Measurements from ENCODE around the gene TMEM8B.

Gene TMEM8B

GRCh38 chr9:35835216-35835632 is 6.2 kb downstream of the TMEM8B start:
- DNase-seq (ENCODE audit: low spot score): peak; percentile 52
- Histone ChIP-seq H3K27me3 (ENCODE audit: insufficient read depth, poor library complexity, severe bottlenecking) (no peaks in the 10 kb centered on the region), H3K36me3 (ENCODE audit: low read depth) (no peaks in the 10 kb centered on the region), H3K27ac (ENCODE audit: poor library complexity, severe bottlenecking) (no peak overlapping the region), H3K4me3 (ENCODE audit: severe bottlenecking) (no peak overlapping the region), H3K4me1 (ENCODE audit: insufficient read depth, poor library complexity, severe bottlenecking) (no peaks in the 10 kb centered on the region), H3K9me3 (ENCODE audit: severe bottlenecking) (no peaks in the 10 kb centered on the region)
- TF ChIP-seq CTCF (IDR thresholded peaks at IDR 0.05; ENCODE audit: poor library complexity, severe bottlenecking): no peak
- no peak for ATAC-seq (ENCODE audit: low read depth)

DNA sequence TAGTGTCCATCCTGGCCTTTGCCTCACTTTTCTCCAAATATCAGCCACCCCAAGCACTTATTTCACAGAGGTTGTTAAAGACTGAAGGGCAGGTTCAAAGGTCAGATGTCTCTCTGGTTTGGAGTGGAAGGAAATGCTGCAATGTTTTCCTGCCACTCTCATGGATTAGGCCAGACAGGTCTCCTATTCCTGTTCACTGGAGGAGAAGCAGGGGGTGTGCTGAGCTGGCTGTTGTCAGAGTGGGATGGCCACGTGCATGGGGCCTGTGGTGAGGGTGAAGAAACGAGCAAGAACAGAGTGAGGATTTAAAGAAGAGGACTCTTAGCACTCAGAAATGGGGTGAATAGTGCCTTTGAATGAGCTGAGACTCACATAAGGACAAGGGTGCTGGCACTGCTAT is 6.7 kb downstream of the TMEM8B start:
- Histone ChIP-seq H3K27ac (ENCODE audit: poor library complexity, severe bottlenecking) (no peak overlapping the region), H3K4me1 (ENCODE audit: insufficient read depth, poor library complexity, severe bottlenecking) (no peaks in the 10 kb centered on the region), H3K36me3 (ENCODE audit: low read depth) (no peaks in the 10 kb centered on the region), H3K4me3 (ENCODE audit: severe bottlenecking) (no peak overlapping the region), H3K27me3 (ENCODE audit: insufficient read depth, poor library complexity, severe bottlenecking) (no peaks in the 10 kb centered on the region), H3K9me3 (ENCODE audit: severe bottlenecking) (no peaks in the 10 kb centered on the region)
- no peak for ATAC-seq (ENCODE audit: low read depth)
- no peak for DNase-seq (ENCODE audit: low spot score)
- no peak for TF ChIP-seq CTCF (IDR thresholded peaks at IDR 0.05; ENCODE audit: poor library complexity, severe bottlenecking)

DNA sequence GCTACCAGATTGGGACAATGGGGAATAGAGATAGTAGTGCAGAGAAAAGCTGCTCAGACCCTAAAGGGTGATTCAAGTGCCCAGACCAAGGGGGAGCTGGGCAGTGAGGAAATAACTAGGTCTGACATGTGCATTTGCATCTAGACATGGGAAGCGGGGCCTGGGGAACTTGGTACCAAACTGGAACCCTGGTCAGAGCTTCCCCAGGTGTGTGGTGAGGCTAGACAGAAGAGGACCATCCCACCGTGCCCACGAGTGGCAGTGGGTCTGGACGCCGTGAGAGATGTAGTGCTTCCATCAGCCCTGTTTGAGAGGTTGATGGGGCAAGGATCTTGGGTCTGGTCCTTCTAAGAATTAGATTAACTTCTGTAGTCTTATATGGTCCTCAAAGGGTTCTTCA is 7.6 kb downstream of the TMEM8B start:
- H3K27ac ChIP-seq (ENCODE audit: poor library complexity, severe bottlenecking): no peak overlapping the region
- H3K4me1 ChIP-seq (ENCODE audit: insufficient read depth, poor library complexity, severe bottlenecking): no peaks in the 10 kb centered on the region
- TF ChIP-seq CTCF (IDR thresholded peaks at IDR 0.05; ENCODE audit: poor library complexity, severe bottlenecking): no peak
- H3K4me3 ChIP-seq (ENCODE audit: severe bottlenecking): no peak overlapping the region
- no peaks in the 10 kb centered on the region for H3K27me3 ChIP-seq (ENCODE audit: insufficient read depth, poor library complexity, severe bottlenecking)
- H3K36me3 ChIP-seq (ENCODE audit: low read depth): no peaks in the 10 kb centered on the region
- no peaks in the 10 kb centered on the region for H3K9me3 ChIP-seq (ENCODE audit: severe bottlenecking)
- ATAC-seq (ENCODE audit: low read depth) (no peak), DNase-seq (ENCODE audit: low spot score) (no peak)

GRCh38 chr9:35839926-35840325 is 10.9 kb downstream of the TMEM8B start:
- Histone ChIP-seq H3K4me3 (ENCODE audit: severe bottlenecking) (no peak overlapping the region), H3K4me1 (ENCODE audit: insufficient read depth, poor library complexity, severe bottlenecking) (peaks cover 6% of the 10 kb centered on the region), H3K36me3 (ENCODE audit: low read depth) (no peaks in the 10 kb centered on the region), H3K27me3 (ENCODE audit: insufficient read depth, poor library complexity, severe bottlenecking) (no peaks in the 10 kb centered on the region), H3K9me3 (ENCODE audit: severe bottlenecking) (no peaks in the 10 kb centered on the region), H3K27ac (ENCODE audit: poor library complexity, severe bottlenecking) (no peak overlapping the region)
- ATAC-seq (ENCODE audit: low read depth): no peak
- TF ChIP-seq CTCF (IDR thresholded peaks at IDR 0.05; ENCODE audit: poor library complexity, severe bottlenecking): no peak
- no peak for DNase-seq (ENCODE audit: low spot score)

- DNase-seq (ENCODE audit: low spot score): no peak
- TF ChIP-seq CTCF (IDR thresholded peaks at IDR 0.05; ENCODE audit: poor library complexity, severe bottlenecking): no peak
- peaks cover 8% of the 10 kb centered on the region for H3K4me1 ChIP-seq (ENCODE audit: insufficient read depth, poor library complexity, severe bottlenecking)
- H3K27me3 ChIP-seq (ENCODE audit: insufficient read depth, poor library complexity, severe bottlenecking): no peaks in the 10 kb centered on the region
- no peak for ATAC-seq (ENCODE audit: low read depth)
- no peak overlapping the region for H3K4me3 ChIP-seq (ENCODE audit: severe bottlenecking)
- H3K27ac ChIP-seq (ENCODE audit: poor library complexity, severe bottlenecking): no peak overlapping the region
- no peaks in the 10 kb centered on the region for H3K36me3 ChIP-seq (ENCODE audit: low read depth)
- H3K9me3 ChIP-seq (ENCODE audit: severe bottlenecking): no peaks in the 10 kb centered on the region
These were observed 12.0 kb downstream of the TMEM8B start for GRCh38 chr9:35840881-35841644.
